HG03108 (cell line): Measurements from ENCODE around the gene INF2.
"Not testable (repeated sequence)": the region's sequence is repeated elsewhere in the genome, so short reads cannot be mapped to it uniquely, and the experiment has no call there.

ENCODE experiments used
- ATAC-seq: cut with Tn5 transposase; IDR thresholded peaks from one replicate; pipeline ENCODE4 v1.9.1; 2021; ENCODE audit warnings: moderate library complexity; ENCODE audit not compliant: unreplicated experiment

The INF2 gene

DNA sequence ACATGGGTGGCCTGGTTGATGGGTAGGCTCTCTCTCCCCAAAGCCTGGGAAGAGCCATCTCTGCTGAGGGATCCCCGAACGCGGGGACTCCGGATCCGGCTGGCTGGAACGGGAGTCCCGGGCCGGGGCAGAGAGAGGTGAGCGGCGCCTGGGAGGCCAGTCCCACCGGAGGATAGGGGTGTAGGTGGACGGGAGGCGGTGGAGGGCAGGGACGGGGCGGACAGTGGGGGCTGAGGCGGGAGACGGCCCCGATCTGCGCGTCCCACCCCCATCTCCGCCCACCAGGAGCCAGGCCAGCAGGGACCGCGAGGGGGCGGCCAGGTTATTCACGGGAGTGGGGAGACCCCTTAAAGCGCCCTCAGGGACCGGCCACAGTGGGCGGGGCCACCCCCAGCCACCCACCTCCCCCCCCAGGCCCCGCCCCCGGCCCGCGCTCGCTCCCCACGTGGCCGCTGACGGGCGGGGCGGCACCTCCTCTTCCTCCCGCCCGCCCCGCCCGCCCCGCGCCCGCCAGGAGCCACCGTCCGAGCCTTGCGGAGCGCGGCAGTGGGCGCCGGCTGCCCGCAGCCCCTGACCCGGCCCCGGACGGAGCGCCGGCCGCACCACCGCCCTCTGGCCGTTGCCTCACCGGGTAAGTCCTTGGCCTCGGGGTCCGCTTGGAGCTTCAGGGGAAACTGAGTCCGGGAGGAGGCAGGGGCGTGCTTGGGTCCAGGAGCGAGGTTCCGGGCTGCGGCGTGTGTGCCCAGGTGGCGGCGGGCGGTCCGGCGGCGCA is at the start of gene INF2:
Gene INF2, plus strand, starts transcription at position 510 of the 772 bp plus-strand sequence. CDS start 11,748 bp downstream, outside the sequence.
- ATAC-seq, result peak; percentile 37

DNA sequence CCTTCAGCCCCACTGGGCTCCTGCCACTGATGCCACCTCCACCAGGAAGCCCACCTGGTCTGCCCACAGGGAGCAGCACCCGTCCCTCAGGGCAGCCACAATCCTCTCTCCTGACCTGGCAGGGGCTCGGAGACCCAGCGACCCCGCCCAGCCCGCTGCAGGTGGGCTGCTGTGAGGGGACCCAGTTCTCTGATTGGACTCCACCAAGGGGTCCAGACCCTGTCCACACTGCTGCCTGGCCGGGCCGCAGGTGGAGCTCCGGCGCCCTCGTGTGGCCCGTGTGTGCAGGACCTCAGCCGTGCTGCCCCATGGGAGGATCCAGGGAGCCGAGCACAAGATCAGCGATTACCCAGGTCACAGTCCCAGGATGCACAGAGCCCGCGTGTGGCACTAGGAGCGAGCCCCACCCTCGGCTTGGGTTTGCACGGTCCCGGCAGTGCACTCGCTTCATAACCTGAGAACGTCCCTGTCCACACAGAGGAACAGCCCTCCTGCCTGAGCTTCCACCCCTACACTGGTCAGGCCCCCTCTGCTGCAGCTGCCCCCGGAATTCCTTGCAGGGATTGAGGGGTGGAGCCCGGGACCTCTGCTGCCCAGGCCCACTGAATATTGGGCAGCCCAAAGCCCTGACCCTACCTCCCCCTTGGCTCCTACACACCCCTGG is 49.4 kb upstream of the INF2 start:
- ATAC-seq, result no peak

DNA sequence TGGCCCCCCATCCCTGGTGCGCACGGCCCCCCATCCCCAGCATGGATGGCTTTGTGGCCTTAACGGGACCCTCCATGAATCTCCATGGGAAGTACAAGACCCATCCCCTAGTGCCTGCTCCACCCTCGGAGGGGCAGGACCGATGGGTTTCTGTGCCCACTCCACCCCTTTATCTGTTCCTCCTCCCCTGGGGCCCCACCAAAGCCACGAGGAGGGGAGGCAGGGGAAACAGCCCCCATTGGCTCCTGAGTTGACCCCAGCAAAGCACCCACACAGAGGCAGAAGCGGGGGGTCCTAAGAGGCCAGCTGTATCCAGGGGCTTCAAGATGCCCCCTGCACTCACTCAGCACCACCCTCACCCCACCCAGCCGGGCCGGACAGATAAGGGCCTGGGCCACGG is 48.7 kb upstream of the INF2 start:
- no peak for ATAC-seq

DNA sequence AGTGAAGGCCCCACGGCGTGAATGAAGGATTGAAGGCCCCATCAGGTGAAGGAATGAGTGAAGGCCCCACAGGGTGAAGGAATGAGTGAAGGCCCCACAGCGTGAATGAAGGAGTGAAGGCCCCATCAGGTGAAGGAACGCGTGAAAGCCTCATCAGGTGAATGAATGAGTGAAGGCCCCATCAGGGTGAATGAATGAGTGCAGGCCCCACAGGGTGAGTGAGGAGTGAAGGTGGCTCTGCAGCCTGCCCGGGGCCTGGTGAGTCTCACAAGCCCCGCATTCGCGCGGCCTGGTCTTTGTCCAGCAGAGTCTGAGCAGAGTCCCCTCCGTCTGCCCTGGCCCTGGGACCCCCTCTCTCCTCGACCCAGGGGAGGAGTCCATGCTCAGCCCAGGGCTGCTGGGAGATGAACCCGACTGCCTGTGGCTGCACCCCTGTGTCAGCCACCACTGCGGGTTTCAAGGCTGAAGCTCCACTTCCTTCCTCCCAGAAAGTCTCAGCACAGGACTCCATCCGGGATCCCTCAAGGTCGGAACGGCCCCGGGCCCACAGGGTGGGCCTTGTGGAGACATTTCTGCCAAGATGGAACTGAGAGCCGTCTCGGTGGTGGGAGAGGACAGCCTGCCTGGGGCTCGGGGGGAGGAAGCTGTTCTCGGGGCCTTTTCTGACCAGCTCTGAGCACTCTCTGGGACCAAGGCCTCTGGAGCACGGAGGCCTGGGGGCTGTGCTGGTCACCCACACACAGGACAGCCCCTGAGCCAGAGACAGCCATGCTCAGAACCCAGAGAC is 47.5 kb upstream of the INF2 start:
- no peak for ATAC-seq

DNA sequence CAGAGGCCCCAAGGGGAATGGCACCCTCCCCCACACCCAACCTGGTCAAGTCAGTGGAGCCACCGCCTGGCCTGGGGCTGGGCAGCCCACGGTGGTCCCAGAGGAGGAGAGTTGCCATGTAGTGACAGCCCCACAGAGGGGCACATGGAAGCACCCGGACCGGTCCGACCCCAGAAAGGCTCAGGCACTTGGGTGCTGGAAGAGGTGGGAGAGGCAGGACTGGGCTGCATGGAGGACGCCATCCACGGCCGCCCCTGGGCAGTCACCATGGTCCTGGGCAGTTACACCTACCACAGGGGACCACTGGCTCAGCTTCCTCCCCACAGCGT is 46.9 kb upstream of the INF2 start:
- ATAC-seq, result no peak

DNA sequence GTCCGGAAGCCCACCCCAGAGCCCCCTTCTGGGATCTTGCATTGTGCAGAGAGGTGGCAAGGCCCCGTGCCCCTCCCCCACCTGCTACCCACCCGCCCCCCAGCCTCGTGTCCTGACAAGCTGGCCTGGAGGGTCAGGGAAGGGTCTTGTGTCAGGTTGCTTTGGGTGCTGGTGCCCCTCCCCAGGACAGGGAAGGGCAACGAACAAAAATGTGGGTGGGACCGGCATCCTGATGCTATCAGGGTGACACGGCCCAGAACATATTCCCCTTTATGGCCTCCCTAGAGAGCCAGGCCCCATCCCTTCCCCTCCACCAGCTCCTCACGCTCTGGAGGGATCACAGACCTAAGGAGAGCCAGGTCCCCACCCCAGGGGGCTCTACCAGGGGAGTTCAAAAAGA is 46.1 kb upstream of the INF2 start:
- no peak for ATAC-seq

DNA sequence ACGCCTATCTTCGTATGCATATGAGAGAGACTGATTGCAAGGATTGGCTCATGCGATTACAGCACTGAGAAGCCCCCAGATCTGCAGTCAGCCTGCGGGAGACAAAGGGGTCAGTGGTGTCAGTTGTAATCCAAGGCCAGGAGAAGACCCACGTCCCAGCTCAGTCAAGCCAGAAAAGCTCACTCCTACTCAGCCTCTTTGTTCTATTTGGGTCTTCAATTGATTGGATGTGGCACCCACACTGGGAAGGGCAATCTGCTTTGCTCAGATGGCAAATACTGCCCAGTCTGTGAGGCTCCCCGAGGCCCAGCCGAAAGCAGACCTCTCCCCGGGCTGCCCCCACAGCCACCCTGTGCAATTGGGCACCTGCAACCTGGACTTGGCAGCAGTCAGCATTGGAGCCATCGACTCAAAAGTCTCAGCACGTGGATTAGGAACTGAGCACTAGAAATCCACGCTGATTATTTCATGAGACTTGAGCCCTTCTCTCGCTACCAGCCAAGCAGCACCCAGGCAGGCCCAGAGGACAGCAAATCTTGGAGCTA is 45.3 kb upstream of the INF2 start:
- ATAC-seq, result no peak

DNA sequence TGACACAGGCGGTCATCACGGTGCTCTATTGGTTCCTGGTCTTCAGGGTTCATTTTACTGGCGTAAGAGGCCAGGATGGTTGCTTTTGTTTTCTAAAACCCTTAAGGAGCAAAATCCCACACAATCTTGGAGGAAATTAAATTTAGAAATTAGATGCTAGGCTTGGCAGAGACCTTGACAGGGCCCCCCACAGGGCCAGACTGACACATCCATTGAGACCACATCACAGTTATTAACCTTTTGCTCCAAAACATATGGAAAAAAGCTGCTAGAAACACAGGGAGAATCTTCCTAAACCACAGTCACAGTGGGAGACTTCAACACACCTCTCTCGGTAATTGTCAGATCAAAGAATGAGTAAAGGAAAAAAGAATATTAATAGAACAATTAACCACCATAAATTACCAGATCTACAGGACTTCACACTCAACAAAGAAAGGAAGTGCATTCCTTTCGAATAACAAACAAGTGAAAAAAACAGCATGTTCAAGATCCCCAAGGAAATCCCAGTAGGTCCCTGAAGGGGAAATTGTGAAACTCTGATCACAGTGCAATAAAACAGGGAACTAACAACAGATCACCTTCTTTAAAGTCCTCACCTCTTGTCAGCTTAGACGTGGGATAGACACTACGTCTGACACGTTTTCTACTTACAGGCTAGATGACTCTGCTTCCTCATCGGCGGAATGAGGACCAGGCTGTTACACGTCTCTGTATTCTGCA is 44.6 kb upstream of the INF2 start:
- ATAC-seq, result no peak

DNA sequence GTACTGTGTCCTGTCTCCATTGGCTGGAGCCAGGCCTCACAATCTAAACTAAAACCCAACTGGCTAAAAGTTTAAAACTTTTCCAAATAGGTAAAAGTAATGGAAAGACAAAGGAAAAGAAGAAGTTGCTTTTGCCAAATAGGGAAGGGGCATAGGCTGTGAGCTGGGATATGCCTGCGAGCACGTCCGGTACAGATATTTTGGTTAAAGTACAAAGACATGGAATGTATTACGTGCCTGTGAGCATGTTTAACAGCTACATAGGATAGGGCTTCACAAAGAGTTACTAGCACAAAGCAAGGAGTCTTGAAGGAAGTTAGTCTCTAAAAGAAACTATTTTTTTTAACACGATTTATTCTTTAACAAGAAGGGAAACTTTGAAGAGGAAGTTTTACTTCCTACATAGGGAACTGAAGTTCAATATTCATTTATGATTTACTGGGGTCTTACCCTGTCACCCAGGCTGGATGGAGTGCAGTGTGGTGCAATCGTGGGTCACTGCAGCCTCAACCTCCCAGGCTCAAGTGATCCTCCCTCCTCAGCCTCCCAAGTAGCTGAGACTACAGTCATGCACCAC is 41.9 kb upstream of the INF2 start:
- no peak for ATAC-seq

DNA sequence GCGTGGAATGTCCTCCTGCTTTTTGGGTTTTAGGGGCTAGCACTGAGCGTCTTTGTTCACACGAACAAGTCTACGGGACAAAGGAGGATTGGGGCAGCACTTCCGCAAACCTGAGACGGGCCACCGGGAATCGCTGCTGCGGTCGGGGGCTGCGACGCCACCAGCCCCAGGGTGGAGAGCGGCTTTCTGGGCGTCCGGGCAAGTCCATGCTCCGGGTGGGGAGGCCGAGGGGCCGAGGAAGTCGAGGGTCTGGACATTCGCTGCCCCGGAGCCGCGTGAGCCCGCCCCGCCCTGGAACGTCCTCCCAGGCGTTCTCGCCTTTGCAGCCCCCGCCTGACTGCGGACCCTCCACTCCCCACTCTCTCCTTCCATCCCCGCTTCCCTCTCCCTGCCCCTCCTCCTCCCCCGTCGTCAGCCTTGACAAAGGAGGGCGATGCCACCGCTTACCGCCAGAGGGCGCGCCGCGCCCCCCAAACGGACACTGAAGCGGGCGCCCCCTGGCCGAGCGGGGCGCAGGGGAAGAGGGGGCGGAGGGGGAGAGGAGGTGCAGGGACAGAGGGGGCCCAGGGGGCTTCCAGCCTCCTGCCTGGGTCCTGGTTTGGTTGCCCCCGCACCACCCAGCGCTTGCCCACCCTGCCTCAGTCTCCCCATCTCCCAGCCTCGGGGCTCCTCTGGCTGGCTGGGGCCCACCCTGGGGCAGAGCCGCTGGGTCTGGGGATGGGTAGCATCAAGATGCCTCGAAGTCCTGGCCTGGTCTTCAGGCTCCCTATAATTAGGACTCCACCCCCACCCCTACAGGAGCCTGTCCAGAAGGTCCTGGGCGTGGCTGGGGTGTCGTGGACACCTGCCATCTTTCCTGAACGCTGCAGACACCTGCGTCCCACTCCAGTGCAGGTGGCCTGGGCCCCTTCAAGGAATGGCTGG is 39.1 kb upstream of the INF2 start:
- ATAC-seq, result peak; percentile 63

DNA sequence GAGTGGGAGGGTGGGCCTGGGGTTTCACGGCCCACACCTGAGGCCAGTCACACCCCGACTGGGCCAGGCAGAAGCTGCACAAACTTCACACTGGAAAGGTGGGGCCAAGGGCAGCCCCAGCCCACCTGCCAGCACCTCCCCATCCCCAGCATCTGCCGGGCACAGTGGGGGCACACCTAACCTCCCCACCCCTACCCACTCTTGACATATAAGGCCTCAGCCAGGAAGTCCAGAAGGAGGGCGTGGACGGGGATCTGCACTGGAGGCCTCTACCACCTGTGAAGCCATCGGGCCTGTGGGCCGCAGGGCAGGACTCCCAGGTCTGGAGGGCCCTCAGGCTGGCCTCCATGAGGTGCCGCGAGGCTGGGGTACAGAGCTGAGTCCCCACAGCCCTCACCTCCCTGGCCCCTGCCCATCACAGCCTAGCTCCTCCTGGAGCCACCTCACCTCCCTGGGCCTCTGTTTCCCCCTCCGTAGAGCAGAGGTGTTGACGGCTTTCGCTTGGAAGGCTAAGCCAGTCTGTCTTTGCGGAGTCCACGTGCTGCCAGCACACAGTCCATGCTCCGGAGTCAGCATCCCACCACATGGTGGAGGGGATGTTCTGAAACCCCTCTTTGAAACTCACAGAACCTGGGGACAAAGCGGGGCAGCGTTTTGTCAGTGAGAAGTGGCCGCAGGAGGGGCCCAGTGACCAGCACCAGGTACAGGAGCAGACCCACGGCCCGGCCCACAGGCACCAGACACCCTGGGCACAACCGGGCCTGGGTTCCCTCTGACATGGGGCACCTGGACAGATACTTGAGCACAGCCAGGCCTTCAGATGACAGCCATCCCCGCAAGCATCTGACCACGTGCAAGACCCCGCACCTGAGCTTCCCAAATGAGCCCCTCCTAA is 38.2 kb upstream of the INF2 start:
- ATAC-seq, result no peak

DNA sequence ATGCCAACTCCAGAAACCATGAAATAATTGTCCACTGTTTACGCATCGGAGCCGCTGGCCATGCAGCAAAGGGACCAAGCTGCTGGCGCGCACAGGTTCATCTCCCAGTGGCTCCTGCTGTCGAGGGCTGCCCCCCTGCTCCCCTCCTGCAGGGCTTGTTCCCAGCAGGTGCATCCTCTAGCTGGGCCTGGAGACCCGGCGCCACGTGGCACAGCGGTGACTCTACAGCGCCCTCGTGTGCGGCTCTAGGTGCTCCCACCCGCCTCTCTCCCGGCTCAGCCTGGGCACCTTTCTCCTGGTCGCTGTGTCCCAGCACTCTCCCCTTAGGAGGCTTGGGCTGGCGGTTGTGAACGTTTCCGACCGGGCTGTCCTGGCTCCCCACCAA is 37.5 kb upstream of the INF2 start:
- ATAC-seq, result no peak

DNA sequence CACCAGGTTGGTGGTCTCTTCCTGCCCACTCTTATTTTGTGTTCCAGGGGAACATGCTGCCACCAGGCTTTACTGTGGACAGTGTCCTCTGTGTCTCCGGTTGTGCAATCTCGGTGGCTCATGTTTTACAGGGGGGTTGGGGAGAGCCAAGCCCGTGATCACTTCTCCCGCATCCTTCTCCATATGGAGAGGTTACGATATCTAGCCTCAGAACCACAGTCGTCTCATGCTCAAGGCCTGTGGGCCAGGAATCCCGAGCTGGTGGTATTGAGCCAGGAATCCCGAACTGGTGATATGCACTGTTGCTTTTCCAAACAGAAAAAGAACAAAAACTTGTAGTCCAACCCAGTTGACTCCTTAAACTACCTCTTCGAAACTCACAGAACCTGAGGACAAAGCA is 37.0 kb upstream of the INF2 start:
- no peak for ATAC-seq

DNA sequence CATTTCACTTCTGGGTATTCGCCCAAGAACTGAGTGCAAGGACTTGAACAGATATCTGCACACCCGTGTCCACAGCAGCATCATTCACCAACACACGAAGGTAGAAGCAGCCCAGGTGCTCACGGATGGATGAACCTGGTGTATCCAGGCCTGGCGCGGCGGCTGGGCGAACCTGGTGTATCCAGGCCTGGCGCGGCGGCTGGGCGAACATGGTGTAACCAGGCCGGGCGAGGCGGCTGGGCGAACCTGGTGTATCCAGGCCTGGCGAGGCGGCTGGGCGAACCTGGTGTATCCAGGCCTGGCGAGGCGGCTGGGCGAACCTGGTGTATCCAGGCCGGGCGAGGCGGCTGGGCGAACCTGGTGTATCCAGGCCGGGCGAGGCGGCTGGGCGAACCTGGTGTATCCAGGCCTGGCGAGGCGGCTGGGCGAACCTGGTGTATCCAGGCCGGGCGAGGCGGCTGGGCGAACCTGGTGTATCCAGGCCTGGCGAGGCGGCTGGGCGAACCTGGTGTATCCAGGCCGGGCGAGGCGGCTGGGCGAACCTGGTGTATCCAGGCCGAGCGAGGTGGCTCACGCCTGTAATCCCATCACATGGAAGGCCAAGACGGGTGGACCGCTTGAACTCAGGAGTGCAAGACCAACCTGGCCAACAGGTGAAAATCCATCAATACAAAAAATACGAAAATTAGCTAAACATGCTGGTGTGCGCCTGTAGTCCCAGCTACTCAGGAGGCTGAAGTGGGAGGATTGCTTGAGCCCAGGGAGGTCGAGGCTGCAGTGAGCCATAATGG is 36.1 kb upstream of the INF2 start:
- ATAC-seq, result not testable (repeated sequence)

DNA sequence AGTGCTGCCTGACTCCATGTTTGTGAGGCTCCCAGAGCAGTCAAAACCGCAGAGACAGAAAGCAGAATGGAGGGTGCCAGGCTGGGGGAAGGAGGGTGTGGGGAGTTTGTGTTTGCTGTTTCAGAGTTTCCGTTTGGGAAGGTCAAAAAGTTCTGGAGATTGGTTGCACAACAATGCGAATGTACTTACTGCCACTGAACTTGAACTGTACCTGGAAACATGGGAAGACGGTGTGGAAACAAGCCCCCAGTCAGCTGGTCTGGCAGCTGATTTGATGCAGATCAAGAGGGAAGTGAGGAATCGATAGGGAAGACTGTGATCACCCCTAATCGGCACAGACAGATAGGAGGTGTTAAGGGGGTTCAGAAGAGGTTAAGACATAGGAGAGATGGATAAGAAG is 35.3 kb upstream of the INF2 start:
- ATAC-seq, result no peak

DNA sequence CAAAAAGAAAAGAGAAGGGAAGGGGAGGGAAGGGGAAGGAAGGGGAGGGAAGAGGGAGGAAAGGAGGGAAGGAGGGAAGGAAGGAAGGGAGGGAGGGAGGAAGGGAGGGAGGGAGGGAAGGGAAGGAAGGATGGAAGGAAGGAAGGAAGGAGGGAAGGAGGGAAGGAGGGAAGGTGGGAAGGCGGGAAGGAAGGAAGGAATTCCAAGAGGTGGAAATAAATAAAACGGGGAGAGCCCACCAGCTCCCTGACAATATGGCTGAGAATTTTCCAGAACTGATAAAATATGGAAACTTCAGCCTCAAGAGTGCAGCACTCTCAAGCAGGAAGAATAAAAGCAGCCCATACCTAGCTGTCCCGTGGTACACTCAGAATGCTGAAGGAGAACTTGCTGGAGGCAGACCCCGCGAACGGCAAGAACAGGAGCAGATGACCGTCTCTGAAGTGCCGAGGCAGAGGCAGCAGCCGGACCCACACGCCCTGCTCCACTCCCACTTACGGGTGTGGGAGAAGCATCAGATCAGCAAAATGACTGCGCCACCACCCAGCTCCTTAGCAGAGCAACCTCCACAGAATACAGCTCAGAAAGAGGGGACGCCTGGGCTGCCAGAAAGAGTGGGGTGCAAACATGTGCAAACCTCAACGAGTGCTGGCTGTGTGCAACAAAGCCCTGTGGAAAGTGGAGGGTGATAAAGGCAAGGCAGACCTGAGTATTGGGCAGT is 34.1 kb upstream of the INF2 start:
- ATAC-seq, result no peak

DNA sequence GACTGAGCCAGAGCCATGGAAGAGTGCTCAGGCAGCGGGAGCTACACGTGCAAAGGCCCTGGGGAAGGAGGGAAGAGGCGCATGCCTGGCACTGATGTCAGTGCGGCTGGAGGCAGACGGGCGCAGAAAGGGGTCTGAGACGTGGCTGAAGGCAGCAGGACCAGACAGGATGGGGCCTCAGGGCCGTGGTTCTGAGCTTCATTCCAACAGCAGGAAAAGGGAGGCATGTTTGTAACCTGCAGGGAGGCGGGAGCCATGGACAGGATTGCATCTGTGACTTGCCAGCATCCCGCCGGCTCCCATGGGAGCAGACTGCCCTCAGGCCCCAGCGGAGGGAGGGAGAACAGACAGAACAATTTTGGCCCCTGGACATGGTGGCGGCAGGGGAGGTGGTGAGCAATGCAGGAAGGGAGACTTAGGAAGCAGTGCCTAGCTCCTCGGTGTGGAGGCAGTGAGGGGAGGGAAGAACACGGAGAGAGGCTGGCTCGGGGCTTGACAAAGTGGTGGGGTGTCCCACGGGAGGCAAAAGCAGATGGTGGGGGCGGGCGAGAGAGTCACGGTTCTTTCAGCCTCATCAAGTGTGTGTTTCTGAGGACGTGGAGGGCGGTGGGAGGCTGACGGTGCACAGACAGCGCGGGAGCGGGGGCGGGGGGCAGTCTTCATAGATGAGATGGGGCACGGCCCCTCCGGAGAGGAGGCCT is 33.3 kb upstream of the INF2 start:
- no peak for ATAC-seq
